Loucy (cell line): ENCODE data around the gene ICAM1.

Experiments used
- H2AFZ ChIP-seq: fragments of 200-600 bp; sonication (generic); 2 replicates; pipeline ENCODE4 v1.6.0; 2016; ENCODE audit warnings: antibody characterized with exemption, mild to moderate bottlenecking, low read length, moderate library complexity
- H3F3A ChIP-seq: fragments of 200-600 bp; 2 replicates; pipeline ENCODE4 v1.6.0; 2016; ENCODE audit warnings: antibody characterized with exemption, low read depth, mild to moderate bottlenecking
- H3K27me3 ChIP-seq: fragments of 200-600 bp; sonication (generic); 2 replicates; pipeline ENCODE4 v1.6.1; 2014; ENCODE audit warnings: low read length, mild to moderate bottlenecking; ENCODE audit not compliant: insufficient read depth, poor library complexity, severe bottlenecking
- H3K36me3 ChIP-seq: fragments of 200-600 bp; sonication (generic); 2 replicates; pipeline ENCODE4 v1.6.1; 2016; ENCODE audit warnings: low read length; ENCODE audit not compliant: insufficient read depth
- H3K4me1 ChIP-seq: fragments of 200-600 bp; sonication (generic); 2 replicates; pipeline ENCODE4 v1.5.1; 2014; ENCODE audit warnings: low read length, mild to moderate bottlenecking; ENCODE audit not compliant: insufficient read depth, poor library complexity, severe bottlenecking
- H3K4me2 ChIP-seq: fragments of 200-600 bp; sonication (generic); 2 replicates; pipeline ENCODE4 v1.6.0; 2014; ENCODE audit warnings: antibody characterized with exemption, low read length, low read depth, mild to moderate bottlenecking; ENCODE audit not compliant: poor library complexity, severe bottlenecking
- H3K4me3 ChIP-seq: fragments of 200-600 bp; sonication (generic); 2 replicates; pipeline ENCODE4 v1.5.1; 2014; ENCODE audit warnings: low read length, mild to moderate bottlenecking, mixed read lengths; ENCODE audit not compliant: poor library complexity, severe bottlenecking
- H3K79me2 ChIP-seq: fragments of 200-600 bp; sonication (generic); 2 replicates; pipeline ENCODE4 v1.6.1; 2014; ENCODE audit warnings: low read length; ENCODE audit not compliant: insufficient read depth
- H3K9ac ChIP-seq: fragments of 200-600 bp; sonication (generic); 2 replicates; pipeline ENCODE4 v1.6.0; 2014; ENCODE audit warnings: mild to moderate bottlenecking, low read depth, low read length, moderate library complexity; ENCODE audit not compliant: poor library complexity, severe bottlenecking
- H3K9me2 ChIP-seq: fragments of 200-600 bp; sonication (generic); replicated peaks from 2 replicates; pipeline ENCODE4 v1.6.1; 2016; ENCODE audit warnings: low read depth, low read length, mixed read lengths
- H3K9me3 ChIP-seq: fragments of 200-600 bp; sonication (generic); 2 replicates; pipeline ENCODE4 v1.6.1; 2014; ENCODE audit warnings: mild to moderate bottlenecking, antibody characterized with exemption, low read length, low read depth; ENCODE audit not compliant: insufficient read depth
- H4K20me1 ChIP-seq: fragments of 200-600 bp; sonication (generic); 2 replicates; pipeline ENCODE4 v1.6.0; 2014; ENCODE audit warnings: antibody characterized with exemption, low read length, mild to moderate bottlenecking; ENCODE audit not compliant: insufficient read depth, poor library complexity, severe bottlenecking
- CTCF ChIP-seq: fragments of 200-600 bp; sonication (generic); conservative IDR thresholded peaks from 2 replicates; pipeline ENCODE4 v1.5.1; 2014; ENCODE audit warnings: mild to moderate bottlenecking, antibody characterized with exemption, low read length
- EZH2phosphoT487 ChIP-seq: fragments of 200-600 bp; IDR thresholded peaks from 2 replicates; pipeline ENCODE4 v1.6.1; 2018; ENCODE audit warnings: antibody characterized with exemption, mild to moderate bottlenecking, moderate library complexity, borderline replicate concordance

ICAM1 gene

GRCh38 chr19:10334588-10335351 is 63.9 kb downstream of the ICAM1 start:
- 0 out of 2 replicates have a peak, but pooled peaks cover 7% of the 10 kb centered on the region for H3F3A ChIP-seq
- peak overlapping the region; percentile 89 for H3K4me2 ChIP-seq
- no peak overlapping the region for H3K9ac ChIP-seq
- peaks cover 10% of the 10 kb centered on the region for H3K36me3 ChIP-seq
- H3K4me1 ChIP-seq = peaks cover 35% of the 10 kb centered on the region
- peaks cover 34% of the 10 kb centered on the region for H4K20me1 ChIP-seq
- H3K79me2 ChIP-seq = peaks cover 71% of the 10 kb centered on the region
- TF ChIP-seq EZH2phosphoT487 (no peak), CTCF (no peak)
- H2AFZ ChIP-seq = no peak overlapping the region
- no peaks in the 10 kb centered on the region for H3K9me3 ChIP-seq
- peak overlapping the region; percentile 87 for H3K4me3 ChIP-seq
- H3K27me3 ChIP-seq = no peaks in the 10 kb centered on the region
- H3K9me2 ChIP-seq = no peaks in the 10 kb centered on the region

- H4K20me1 ChIP-seq = peaks cover 27% of the 10 kb centered on the region
- H3K9me2 ChIP-seq = no peaks in the 10 kb centered on the region
- no peaks in the 10 kb centered on the region for H3K27me3 ChIP-seq
- 0 out of 2 replicates have a peak, but pooled peaks cover 7% of the 10 kb centered on the region for H3F3A ChIP-seq
- no peak overlapping the region for H3K9ac ChIP-seq
- no peak overlapping the region for H3K4me3 ChIP-seq
- no peaks in the 10 kb centered on the region for H3K9me3 ChIP-seq
- H3K79me2 ChIP-seq = peaks cover 64% of the 10 kb centered on the region
- H3K4me2 ChIP-seq = no peak overlapping the region
- H3K36me3 ChIP-seq = peaks cover 3% of the 10 kb centered on the region
- TF ChIP-seq CTCF (no peak), EZH2phosphoT487 (no peak)
- peaks cover 35% of the 10 kb centered on the region for H3K4me1 ChIP-seq
- H2AFZ ChIP-seq = no peak overlapping the region
Measured at GRCh38 chr19:10335352-10335985, 64.5 kb downstream of the ICAM1 start.
